HepG2 (cell line): ENCODE results near the gene XAF1.

Experiments used
- CTCF ChIP-seq: sonication (generic); formaldehyde crosslinking; IDR thresholded peaks from 2 replicates; pipeline ENCODE4 v1.5.0; 2020; ENCODE audit warnings: mild to moderate bottlenecking, missing genetic modification reagents, moderate library complexity
- MAX ChIP-seq: IDR thresholded peaks from 2 replicates; pipeline ENCODE4 v1.6.1; 2012; ENCODE audit warnings: inconsistent platforms

GRCh38 chr17:6779411-6779810 is 23.6 kb downstream of the XAF1 start:
- TF ChIP-seq CTCF (CRISPR knock-in tag) = no peak
- no peak for TF ChIP-seq MAX
